NCI-H1105 treated with DMSO at 0.1 percent for 48 hours (cell line): ENCODE measurements around the gene CIITA.

ENCODE experiments used
- DNase-seq: peaks from one replicate; lab custom pipeline; 2025; lab: John Stamatoyannopoulos, UW

CIITA gene

DNA sequence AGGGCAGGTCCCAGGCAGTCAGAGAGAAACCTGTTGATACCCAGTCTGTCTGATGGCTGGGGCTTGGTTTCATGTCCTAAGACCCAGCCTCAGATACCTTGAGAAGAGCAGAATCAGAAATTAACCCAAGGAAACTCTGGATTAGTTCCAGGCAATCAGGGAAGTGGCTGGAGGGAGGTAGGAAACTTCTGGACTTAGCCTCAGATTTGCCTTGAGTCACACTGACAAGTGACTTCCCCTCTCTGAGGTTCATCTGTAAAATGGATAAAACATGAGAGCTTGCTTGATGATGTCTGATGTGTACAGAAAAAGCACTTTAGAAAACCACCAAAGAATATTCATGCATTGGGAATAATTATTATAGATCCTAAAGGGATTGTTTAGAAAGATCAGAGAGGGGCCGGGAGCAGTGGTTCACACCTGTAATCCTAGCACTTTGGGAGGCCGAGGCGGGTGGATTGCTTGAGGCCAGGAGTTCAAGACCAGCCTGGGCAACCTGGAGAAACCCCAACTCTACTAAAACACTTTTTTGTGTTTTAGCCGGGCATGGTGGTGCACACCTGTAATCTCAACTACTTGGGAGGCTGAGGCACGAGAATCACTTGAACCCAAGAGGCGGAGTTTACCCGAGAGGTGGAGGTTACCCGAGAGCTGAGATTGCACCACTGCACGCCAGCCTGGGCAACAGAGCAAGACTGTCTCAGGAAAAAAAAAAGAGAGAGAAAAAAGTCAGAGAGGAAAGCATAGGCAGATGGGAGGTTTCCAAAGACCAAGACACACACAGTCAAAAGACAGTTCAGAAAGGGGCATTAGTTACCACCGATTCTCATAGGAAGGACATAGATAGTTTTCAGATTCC is 3.8 kb downstream of the CIITA start:
- no peak for DNase-seq

DNA sequence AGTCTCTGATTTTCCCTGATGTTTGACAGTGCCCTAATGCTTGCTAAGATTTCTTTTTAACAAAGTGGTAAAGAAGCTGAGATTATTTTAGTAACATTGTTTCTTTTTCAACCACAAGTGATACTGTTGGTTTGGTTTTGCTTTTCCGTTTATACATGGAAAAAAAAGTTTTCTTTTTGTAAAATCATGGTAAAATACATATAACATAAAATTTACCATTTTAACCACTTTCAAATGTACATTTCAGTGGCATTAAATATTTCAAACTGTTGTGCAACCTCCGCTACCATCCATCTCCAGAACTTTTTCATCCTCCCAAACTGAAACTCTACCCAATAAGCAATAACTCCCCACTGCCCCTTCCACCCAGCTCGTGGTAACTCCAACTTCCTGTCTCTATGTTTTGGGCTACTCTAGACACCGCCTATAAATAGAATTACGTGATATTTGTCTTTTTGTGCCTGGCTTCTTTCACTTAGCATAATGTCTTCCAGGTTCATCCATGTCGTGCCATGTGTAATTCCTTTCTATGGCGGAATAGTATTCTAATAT is 4.6 kb downstream of the CIITA start:
- no peak for DNase-seq

DNA sequence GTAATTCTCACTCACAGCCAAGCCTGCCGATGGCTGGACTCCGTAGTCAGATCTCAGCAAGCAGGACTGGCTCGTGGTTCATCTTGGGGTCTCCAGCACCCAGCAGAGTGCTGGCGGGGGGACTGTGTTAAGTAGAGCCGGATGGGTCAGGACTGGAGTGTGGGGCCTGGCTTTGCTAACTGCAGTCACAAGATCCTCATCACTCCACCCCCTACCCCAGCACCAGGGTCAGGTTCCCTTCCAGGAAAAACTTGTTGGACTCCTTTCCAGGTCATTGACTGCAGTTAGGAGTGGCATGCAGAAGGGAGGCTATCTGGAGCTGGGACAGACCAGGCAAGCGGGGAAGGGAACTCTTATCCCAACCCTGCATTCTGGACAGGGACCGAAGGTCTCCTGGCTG is 6.0 kb downstream of the CIITA start:
- no peak for DNase-seq

DNA sequence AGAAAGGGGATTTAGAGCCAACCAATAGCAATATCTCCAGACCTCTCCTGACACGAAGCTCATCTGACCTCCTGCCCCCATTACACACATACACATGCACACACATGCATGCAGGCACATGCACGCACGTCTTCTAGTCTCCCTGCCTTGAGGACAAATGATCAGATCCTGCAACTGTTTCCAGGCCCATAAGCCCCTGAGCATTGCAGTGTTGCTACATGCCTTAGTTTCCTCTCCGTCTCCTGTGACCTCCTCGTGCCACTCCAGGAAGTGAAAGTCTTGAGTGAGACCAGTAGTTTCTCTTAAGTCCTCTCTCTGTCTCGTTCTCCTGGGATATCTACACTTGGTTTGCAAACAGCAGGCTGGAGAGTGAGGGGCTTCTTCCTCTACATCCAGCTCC is 8.2 kb downstream of the CIITA start:
- no peak for DNase-seq

- no peak for DNase-seq
Measured at GRCh38 chr16:10888320-10888937, 11.4 kb downstream of the CIITA start.

- no peak for DNase-seq
Measured at GRCh38 chr16:10889855-10890254, 12.9 kb downstream of the CIITA start.

- no peak for DNase-seq
Measured at GRCh38 chr16:10892782-10893318, 15.8 kb downstream of the CIITA start.

GRCh38 chr16:10895053-10895946 is 18.3 kb downstream of the CIITA start:
- no peak for DNase-seq

DNA sequence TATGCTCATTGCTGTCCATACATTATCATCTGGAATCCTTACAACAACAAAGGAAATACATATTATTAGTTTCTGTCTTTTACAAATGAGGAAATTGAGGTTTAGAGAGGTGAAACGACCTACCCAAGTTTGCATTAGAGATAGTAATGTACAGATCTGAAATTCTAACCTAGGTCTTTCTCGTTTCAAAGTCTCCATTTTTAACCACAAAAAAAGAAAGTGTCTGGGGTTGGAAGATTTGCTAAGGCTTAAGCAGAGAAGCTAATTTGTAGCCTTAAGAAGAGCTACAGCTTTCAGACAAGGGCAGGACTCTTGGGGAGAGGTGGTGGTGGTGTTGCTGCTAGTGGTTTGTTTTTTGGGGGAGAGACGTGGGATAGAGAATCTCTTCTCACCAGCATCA is 19.2 kb downstream of the CIITA start:
- DNase-seq, result no peak

GRCh38 chr16:10896723-10897122 is 19.7 kb downstream of the CIITA start:
- no peak for DNase-seq

GRCh38 chr16:10897134-10897533 is 20.1 kb downstream of the CIITA start:
- DNase-seq, result no peak

- no peak for DNase-seq
Measured at GRCh38 chr16:10902999-10903398, 26.0 kb downstream of the CIITA start.

- DNase-seq, result no peak
Measured at GRCh38 chr16:10906482-10906881, 29.5 kb downstream of the CIITA start.

DNA sequence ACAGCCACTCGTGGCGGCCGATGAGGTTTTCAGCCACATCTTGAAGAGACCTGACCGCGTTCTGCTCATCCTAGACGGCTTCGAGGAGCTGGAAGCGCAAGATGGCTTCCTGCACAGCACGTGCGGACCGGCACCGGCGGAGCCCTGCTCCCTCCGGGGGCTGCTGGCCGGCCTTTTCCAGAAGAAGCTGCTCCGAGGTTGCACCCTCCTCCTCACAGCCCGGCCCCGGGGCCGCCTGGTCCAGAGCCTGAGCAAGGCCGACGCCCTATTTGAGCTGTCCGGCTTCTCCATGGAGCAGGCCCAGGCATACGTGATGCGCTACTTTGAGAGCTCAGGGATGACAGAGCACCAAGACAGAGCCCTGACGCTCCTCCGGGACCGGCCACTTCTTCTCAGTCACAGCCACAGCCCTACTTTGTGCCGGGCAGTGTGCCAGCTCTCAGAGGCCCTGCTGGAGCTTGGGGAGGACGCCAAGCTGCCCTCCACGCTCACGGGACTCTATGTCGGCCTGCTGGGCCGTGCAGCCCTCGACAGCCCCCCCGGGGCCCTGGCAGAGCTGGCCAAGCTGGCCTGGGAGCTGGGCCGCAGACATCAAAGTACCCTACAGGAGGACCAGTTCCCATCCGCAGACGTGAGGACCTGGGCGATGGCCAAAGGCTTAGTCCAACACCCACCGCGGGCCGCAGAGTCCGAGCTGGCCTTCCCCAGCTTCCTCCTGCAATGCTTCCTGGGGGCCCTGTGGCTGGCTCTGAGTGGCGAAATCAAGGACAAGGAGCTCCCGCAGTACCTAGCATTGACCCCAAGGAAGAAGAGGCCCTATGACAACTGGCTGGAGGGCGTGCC is 30.1 kb downstream of the CIITA start:
- DNase-seq, result no peak

DNA sequence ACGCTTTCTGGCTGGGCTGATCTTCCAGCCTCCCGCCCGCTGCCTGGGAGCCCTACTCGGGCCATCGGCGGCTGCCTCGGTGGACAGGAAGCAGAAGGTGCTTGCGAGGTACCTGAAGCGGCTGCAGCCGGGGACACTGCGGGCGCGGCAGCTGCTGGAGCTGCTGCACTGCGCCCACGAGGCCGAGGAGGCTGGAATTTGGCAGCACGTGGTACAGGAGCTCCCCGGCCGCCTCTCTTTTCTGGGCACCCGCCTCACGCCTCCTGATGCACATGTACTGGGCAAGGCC is 30.7 kb downstream of the CIITA start:
- DNase-seq, result no peak

GRCh38 chr16:10911267-10911666 is 34.3 kb downstream of the CIITA start:
- DNase-seq, result no peak

DNA sequence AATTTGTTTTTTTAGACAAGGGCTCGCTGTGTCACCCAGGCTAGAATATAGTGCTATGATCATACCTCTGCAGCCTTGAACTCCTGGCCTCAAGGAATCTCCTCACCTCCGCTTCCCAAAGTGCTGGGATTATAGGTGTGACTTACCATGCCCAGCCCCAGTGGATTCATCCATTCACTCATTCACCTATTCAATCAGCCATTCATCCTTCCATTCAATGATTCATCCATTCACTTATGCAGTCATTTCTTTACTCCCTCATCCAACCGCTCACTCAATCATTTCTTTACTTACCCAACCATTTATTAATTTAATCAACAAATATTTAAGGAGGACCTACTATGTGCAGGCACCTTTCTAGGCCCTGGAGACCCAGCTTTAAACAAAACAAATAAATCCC is 39.5 kb downstream of the CIITA start:
- DNase-seq, result no peak

DNA sequence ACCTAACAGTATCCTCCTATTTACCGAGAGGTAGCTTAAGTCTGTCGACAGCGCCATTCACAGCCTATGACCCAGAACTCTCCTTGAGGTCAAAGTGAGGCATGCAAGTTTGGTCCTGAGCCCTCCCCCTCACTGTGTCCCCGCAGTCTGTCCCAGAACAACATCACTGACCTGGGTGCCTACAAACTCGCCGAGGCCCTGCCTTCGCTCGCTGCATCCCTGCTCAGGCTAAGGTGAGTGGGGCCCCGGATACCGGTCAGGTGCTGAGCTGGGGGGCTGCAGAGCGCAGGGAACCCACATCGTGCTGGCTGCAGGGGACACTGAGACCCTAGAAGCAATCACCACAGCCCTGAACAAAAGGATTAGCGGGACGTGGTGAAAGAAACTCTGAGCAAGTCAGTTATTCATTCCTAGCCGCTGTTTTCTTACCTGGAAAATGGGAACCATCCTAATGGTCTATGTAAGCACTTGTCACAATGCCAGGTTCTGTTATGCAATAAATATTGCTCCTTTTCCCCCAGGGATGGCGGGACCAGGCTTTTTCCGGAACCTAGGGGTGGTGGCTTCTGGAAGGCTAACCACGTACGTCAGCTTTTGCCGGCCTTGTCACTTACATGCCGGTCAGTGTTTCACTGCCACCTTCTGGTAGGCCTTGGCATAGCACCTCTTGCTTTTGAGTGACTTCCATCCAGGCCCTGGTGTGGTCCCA is 41.4 kb downstream of the CIITA start:
- DNase-seq, result peak; percentile 56

DNA sequence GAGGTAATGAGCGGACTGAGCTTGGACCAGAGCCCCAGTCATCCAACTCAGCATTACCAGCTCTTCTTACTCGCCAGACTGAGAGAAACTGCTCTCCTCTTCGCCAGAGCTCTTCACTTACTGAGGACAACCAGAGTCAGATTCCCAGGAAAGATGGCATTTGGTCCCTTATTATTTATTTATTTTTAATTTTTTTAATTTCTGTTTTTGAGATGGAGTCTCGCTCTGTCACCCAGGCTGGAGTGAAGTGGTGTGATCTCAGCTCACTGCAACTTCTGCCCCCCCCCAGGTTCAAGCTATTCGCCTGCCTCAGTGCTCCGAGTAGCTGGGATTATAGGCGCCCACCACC is 42.0 kb downstream of the CIITA start:
- no peak for DNase-seq

DNA sequence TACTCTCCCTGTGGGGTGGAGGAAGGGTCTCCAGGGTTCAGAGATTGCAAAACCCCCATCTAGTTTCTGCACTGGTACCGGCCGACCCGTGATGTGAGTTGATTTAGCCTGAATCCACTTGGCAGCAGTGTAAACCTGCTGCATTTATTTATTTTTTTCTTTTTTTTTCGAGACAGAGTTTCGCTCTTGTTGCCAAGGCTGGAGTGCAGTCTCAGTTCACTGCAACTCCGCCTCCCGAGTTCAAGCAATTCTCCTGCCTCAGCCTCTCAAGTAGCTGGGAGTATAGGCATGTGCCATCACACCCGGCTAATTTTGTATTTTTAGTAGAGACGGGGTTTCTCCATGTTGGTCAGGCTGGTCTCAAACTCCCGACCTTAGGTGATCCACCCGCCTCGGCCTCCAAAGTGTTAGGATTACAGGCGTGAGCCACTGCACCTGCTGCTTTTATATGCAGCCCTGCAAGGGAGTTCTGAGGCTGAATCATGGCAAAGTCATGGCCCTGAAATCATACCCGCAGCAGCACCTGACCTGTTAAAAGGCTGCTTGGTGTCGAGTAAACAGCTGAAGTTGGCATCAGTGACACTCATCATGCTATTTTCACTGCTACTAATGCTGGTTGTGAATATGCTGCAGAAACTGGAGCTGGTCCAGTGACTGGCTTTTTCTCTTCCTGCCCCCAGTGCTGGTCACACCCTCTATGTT is 43.9 kb downstream of the CIITA start:
- no peak for DNase-seq
